NAMALWA (cell line): ENCODE measurements around the gene HYAL3.

Experiments
- DNase-seq: peaks from one replicate; pipeline ENCODE4 v3.0.0-alpha.2; 2015; ENCODE audit warnings: low spot score

Gene HYAL3, protein sequence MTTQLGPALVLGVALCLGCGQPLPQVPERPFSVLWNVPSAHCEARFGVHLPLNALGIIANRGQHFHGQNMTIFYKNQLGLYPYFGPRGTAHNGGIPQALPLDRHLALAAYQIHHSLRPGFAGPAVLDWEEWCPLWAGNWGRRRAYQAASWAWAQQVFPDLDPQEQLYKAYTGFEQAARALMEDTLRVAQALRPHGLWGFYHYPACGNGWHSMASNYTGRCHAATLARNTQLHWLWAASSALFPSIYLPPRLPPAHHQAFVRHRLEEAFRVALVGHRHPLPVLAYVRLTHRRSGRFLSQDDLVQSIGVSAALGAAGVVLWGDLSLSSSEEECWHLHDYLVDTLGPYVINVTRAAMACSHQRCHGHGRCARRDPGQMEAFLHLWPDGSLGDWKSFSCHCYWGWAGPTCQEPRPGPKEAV

DNA sequence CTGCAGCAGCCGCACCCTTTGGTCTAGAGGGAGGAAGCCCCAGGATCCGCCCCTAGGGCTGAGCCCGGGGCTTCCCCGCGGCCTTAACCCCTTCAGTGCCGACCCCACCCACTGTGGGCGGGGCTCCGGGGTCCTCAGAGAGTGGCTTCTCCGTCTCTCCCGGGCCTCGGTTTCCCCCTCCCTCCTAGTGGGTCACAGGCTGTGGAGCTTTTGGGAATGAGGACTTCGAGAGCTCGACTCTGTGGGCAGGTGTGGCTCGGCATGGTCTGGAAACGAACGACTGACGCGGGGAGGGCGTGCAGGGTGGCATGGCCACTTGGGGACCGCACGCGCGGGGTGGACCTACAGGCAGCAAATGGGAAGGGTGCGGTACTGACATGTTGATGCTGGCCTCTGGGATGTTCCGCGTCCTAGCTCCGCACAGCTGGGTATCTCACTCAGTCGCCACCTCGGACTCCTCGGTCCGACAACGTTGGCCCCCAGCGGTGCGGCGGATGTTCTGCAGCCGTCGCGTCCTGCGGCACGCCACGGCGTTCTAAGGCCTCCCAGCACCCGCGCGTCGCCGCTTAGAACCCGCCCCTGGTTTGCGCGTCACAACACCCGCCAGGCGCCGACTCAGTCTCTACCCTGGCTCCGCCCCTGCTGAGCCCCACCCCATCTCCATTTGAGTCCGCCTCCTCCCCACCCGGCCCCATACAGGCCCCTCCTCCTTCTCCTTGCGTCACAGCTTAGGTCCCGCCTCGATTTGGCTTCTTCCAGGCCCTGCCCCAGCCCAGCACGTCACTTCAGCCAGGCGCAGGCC, at the start of gene HYAL3, which contains the start of gene NAA80:
Gene HYAL3 (minus strand): TSS at position 570 of the 802 bp plus-strand sequence. CDS start 3,803 bp downstream, outside the sequence.
Gene NAA80 (minus strand): TSS at position 570 of the 802 bp plus-strand sequence. CDS start 1,942 bp downstream, outside the sequence.
- peak; percentile 95 for DNase-seq

DNA sequence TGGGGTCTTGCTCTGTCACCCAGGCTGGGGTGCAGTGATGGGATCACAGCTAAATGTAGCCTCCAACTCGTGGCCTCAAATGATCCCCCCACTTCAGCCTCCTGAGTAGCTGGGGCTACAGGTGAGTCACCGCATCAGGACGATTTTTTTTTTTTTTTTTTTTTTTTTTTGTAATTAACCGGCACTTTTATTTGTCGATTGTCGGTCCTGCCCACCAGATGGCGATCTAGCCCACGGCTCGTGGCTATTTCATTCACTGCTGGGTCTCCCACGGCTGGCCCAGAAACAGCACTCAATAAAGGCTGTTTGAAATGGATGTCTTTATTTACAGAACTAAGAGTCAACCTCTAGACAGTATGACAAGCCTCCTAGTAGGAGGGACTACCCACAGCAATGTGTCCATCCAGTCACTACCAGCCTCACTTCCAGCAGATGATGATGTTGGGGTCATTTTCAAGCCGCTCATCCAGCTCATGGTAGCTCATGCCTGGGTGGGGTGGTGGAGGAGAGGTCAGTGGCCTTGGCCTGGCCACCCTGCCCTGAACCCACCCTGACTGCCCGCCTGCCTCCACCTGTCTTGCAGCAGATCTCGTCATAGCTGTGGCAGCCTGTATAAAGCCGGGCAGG, 48.1 kb upstream of the HYAL3 start:
- peak; percentile 76 for DNase-seq

DNA sequence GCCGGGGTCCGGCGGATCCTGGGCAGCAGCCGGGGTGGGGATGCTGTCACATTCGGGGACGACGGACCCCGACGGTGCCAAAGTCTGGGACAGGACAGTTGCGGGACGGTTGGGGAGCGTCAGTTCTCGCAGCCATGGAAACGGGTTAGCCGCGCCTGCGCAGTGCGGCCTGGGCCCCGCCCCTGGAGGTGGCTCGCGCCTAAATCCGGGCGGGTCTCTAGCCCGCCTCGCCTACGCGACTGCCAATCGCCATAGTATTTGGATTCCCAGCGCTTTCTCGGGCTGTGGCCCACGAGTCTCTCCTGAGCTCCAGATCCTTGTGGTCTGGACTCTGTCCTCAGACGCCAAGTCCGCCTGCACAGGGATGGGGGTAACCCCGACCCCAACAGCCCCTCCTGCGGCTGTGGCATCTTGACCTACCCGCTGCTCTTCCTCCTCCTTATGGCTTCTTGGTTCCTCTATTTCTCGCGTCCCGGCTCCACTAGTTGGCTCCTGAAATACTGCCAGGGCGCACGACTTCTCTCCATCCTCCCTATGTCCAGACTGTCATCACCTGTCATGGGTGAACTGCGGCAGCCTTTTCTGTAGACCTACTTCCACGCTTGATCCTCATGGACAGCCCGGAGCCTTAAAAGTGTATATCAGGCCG, 46.5 kb upstream of the HYAL3 start, which contains the start of gene ZMYND10:
Gene ZMYND10 (minus strand): TSS at position 147 of the 649 bp plus-strand sequence. CDS start 153 bp downstream, outside the sequence.
- DNase-seq = peak; percentile 50

DNA sequence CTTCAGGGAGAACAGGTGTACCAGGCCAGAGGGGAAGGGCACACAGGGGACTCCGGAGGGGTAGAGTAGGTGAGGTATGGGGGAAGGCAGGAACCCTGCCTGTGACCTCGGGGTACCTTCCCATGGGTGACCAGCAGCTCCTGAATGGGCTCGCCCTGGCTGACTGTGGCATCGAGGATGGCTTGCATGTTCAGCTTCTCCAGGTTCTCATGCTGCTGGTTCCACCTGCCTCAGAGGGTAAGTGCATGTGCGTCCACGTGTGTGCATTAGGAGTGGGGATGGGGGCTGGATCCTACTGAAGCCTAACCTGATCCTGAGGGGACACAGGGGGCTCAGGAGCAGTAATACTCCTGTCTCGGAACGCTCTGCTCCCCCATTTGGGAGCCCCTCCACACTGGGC, 45.8 kb upstream of the HYAL3 start:
- DNase-seq = no peak

DNA sequence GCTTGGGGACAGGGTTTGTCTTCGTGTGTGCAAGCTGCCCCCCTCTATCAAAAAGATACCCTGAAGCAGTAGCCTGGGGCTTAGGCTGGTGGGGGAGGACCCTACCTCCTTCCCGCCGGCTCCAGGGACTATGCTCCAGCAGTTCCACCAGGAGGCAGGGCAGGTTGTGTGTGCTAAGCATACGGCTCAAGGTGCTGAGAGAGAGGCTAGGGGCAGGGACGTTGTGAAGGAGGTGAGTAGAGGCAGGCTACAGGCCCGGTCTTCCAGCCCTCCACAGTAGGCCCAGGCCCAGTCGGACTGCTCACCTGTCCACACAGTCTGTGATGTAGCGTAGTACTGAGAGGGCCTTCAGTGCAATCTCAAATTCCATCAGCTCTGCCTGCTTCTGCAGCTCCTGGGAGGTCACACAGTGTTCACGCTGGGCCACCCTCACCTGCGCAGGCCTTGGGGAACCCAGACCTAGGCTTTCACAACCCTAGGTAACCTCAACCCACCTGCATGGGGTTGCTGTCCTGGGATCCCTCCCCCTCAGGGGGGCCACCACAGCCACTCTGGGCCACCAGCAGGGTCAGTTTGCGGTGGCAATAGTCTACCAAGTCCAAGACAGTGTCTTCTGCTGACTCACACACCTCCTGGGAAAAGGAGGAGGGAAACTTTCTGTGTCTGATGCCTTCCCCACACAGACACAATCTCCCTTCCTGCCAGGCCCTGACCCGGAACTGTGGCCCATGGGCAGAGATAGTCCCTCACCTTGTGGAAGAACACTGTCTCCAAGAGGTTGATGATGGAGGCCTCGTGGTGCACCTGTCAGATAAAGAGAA, 43.8 kb upstream of the HYAL3 start:
- no peak for DNase-seq

DNA sequence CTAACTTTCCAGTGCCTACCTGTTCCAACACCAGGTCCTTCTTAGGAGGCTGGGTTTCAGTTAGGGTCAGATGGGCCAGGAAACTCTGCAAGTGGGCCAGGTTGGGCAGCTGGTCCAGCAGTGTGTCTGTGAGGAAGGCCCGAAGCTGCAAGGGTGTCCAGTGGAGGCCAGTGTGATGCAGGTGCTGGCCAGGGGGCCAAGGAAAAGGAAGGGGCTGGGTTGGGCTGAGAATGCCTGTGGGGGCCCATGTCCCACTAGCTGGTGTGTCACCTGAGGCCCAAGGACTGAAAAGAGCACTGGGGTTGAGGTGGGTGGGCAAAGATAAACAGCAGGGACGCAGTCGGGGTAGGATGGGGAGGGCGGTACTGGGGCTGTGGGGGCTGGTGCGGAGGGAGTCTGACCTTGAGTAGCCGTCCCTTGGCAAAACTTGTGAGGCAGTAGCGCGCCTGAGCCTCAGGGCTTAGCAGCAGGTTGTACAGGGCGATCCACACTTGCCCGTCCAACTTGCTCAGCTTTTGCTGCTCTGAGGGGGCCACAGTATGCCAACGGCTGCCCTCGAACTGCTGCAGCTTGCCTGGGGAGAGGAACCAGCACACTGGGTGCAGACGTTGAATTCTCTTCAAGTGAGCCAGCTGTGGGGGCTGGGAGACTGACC, 42.9 kb upstream of the HYAL3 start:
- no peak for DNase-seq

DNA sequence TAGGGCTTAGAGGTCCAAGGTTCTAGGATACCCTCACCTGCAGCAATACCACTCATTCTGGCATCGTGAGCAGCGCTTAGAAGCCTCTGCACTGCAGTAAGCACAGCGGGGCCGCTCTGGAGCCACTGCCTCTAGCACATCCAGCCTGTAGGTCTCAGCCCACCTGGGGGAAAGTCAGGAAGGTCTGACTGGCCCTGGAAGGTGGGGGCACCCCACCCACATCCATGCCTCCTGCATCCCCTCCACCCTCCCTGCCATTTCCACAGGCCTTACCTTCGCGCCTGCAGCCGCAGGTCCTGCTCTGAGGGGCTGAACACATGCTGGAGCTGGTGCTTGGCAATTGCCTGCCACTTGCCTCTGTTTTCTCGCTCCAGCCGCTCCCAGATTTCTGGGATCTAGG, 42.3 kb upstream of the HYAL3 start:
- no peak for DNase-seq

DNA sequence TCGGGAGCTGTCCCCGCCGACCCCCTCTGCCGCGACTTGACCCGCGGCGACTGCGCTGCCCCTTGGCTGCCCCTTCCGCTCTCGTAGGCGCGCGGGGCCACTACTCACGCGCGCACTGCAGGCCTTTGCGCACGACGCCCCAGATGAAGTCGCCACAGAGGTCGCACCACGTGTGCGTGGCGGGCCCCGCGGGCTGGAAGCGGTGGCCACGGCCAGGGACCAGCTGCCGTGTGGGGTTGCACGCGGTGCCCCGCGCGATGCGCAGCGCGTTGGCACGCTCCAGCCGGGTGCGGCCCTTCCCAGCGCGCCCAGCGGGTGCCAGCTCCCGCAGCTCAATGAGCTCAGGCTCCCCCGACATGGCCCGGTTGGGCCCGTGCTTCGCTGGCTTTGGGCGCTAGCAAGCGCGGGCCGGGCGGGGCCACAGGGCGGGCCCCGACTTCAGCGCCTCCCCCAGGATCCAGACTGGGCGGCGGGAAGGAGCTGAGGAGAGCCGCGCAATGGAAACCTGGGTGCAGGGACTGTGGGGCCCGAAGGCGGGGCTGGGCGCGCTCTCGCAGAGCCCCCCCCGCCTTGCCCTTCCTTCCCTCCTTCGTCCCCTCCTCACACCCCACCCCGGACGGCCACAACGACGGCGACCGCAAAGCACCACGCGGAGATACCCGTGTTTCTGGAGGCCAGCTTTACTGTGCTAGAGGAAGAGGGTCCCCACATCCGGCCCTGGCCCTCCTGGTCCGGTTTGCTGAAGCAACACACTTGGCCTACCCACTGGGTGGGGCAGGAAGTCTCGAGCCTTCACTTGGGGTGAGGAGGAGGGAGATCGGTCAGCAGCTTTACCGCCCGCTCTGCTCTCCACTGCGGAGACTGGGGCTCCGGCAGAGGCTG, 41.5 kb upstream of the HYAL3 start, which contains the start of gene RASSF1:
Gene RASSF1 (minus strand): TSS at position 389 of the 882 bp plus-strand sequence. CDS start 31 bp downstream, at position 358.
- no peak for DNase-seq

DNA sequence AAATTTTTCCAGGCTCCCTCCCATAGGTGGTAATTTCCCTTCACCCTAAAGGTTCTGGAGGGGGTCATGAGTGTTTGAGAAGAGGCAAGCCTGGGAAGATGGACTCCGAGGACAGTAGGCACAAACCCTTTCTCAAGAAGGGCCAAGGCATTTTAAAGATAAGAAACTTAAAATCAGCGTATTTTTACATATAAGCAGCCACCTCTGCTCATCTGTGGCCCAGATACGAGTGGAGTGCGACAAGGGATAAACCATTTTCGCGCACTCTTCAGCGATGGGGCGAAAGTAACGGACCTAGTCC, 40.9 kb upstream of the HYAL3 start:
- no peak for DNase-seq

DNA sequence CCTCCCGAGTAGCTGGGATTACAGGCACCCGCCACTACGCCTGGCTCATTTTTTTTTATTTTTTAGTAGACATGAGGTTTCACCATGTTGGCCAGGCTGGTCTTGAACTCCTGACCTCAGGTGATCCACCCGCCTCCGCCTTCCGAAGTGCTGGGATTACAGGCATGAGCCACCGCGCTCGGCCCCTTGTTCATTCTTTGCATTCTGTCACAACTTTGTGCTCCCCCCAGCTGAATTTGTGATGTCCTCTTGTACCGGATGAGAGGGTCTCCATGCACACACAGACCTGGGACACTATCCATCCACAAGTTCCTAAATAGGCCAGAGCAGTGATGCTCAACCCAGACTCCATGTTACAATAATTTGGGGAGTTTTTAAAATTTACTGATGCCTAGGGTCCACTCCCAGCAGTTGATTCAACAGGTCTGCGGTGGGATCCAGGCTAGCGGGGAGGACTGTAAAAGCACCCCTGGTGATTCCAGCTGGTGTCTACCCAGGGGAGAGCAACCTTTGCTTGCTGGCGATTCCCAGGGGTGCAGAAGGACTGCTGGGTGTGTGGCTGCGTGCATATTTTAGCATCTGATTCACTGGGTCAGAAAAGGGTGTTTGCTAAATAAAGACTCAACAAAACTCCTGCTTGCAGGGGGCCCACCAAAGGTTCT, 40.4 kb upstream of the HYAL3 start:
- DNase-seq = no peak

DNA sequence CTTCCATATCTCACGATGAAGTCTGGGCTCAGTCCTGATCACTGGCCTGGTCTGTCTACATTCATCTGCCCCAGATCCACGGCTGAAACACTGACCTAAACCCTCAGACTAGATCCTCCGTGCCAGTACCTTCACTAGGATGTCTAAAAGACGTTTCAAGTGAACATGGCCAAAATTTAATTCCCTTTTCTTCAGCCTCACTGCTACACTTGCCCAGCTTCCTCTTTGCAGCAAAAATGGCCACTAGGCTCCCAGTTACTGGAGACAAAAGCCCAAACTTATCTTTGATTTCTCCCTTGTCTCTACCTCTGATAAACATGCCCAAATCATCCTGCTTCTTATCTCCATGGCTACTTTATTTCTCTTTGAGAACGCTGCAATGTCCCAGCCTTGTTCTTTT, 39.8 kb upstream of the HYAL3 start:
- DNase-seq = no peak

DNA sequence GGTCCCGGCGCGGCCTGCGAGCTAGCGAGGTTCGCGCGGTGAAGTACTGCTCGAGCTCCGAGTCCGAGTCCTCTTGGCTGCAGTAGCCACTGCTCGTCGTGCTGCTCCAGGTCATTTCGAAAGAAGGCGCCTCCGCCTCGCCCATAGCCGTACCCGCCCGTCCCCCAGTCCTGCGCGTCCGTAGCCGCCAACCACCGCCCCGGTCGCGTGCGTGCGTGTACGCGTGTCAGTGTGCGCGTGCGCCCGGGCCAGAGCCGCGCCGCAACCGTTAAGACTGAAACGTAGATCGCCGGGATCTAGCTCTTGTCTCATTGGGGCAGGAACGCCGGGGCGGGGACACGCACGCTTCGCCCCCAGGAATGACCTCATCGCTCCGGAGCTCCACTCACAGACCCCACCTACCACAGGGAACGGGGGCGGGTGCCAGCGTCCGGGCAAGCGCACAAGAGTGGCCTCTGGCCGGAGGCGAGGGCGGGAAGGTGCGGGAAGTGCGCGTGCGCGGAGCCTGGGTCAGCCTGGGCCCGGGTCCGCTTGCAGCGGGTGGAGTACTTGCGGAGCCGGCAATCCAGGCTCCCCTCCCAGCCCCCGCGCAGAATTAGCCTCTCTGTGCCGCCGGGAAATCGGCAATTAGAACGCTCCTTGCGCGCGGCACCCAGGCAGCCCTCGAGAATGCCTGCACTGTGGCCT, 38.1 kb upstream of the HYAL3 start:
- DNase-seq = peak; percentile 93

DNA sequence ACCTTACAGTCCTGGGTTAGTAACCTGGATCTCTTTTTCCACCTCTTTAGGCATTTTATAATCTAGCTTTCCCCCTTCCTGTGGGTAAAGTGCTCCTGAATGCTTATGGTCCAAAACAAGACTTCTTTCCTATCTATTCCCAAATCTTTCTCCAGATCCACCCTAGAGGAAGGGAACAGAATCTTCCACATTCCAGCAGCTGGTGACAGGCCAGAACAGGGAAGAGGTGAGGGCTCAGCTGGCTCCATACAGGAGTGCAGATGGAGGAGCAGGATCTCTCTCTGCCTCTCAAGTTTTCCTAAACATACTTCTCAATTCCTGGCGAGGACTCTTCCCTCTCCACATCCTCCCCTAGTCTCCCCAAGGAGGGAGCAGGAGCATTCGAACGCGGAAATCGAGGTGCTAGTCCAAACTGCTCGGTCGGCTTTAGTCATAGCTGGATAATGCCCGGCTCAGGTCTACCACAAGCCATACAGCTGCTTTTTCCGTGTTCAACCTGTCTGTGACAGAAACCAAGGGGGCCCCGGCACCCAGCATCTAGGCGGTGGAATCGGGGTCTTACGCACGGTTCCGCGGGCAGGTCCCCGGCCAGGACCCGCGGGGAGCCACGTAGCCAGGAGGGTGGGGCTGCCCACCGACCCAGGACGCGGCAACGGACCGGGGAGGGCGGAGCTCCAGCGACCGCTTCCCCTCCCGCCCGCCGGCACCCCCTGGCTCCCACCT, 37.4 kb upstream of the HYAL3 start:
- no peak for DNase-seq

DNA sequence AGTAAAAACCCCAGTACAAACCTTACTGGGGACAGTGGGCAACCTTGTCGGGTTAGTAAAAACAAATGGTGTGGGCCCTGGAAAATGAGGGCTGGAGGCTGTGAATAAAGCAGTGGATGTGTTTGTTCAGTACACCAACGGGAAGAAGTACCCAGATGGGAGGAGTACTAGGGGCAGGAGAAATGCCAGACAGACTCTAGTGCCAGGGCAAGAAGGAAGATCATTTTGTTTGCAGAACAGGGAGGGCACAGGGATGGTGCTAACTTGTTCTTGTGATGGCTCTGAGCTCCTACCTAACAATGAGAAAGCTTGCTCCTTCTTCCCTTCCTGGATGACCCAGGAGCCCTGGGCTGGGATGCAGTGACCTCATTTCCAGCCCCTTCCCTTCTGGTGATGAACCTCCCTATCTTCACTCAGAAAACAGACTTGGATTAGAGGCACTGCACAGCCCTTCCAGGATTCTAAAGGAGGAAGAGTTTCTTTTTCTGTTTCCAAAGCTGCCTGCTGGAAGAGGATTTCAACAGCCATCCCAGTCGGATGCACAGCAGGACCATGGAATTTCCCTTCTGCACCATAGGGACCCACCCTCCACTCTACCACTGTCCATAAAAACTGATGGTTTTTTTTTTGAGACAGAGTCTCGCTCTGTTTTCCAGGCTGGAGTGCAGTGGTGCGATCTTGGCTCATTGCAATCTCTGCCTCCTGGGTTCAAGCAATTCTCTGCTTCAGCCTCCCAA, 35.3 kb upstream of the HYAL3 start:
- no peak for DNase-seq

DNA sequence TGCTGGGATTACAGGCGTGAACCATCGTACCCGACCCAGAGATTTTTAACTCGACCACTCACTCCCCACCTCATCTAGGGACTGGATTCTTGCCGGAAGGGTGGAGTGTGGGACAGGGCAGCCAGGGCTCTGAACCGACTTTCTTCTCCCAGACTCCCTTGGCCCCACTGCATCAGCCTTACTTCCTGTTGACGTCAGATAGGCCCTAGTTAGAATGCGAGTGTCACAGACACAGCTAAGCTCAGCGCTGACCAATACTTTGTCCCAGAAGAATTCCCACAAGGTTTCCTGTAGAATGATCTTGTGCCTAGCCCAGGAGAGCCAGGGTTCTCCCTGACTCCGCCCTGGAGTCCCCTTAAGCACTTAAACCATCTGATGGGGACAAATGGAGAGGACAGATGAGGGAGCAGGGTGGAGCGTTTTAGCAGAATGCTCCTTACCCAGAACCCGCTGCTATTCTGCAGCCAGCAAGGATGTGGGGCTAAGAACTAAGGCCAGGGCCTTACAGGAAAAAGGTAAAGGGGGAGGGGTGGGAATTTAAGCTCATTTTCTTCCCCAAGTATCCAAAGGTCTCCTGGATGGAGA, 34.6 kb upstream of the HYAL3 start:
- DNase-seq = no peak

DNA sequence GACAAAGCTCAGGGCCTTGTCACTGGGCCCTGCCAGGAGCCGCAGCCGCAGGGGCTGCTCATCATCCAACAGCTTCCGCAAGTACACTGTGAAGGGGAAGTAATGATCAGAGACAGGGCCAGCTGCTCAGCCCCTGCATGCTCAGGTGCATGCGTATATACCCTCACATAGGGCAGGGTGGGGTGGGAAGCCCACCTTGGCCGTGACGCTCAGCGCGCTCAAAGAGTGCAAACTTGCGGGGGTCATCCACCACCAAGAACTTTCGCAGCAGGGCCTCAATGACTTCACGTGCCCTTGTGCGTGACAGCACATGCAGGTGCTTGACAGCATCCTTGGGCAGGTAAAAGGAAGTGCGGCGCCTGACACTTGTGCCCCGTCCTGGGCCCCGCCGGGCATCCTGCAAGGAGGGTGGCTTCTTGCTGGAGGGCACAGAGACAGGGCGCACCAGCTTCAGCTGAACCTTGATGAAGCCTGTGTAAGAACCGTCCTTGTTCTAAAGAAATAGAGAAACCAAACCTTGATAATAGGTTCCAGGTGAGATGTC, 32.2 kb upstream of the HYAL3 start:
- DNase-seq = no peak
